HCT116 (cell line): ENCODE measurements around the gene ABTB2.

ENCODE experiments used
- EZH2 ChIP-seq: fragments of 200-600 bp; sonication (generic); IDR thresholded peaks from 2 replicates; pipeline ENCODE4 v1.6.1; 2017; ENCODE audit warnings: antibody characterized with exemption, mixed run types
- EZH2phosphoT487 ChIP-seq: fragments of 200-600 bp; IDR thresholded peaks from 2 replicates; pipeline ENCODE4 v1.6.1; 2018; ENCODE audit warnings: antibody characterized with exemption, borderline replicate concordance
- POLR2A ChIP-seq: IDR thresholded peaks from 2 replicates; pipeline ENCODE4 v1.7.0; 2011; ENCODE audit warnings: borderline replicate concordance; ENCODE audit not compliant: insufficient read depth, insufficient read length; ENCODE audit errors: extremely low read depth
- POLR2AphosphoS5 ChIP-seq: IDR thresholded peaks from 2 replicates; pipeline ENCODE4 v1.6.1; 2011; ENCODE audit warnings: mild to moderate bottlenecking, low read depth, low read length, moderate library complexity
- TF ChIP-seq, protein P1 (sequence below), 3 experiments: fragments of 200-600 bp in 1 of 3; sonication (generic) in 1 of 3; IDR thresholded peaks in 2 of 3; conservative IDR thresholded peaks in 1 of 3; 2 replicates each; pipeline ENCODE4 v1.5.1; 2012 to 2017; ENCODE audit warnings: low read depth in 2 of 3, low read length in 2 of 3, antibody characterized with exemption in 1 of 3, borderline replicate concordance in 1 of 3, control low read depth in 1 of 3, mild to moderate bottlenecking in 1 of 3, mixed read lengths in 1 of 3, mixed run types in 1 of 3, moderate library complexity in 1 of 3; ENCODE audit not compliant: insufficient read depth in 1 of 3

DNA sequence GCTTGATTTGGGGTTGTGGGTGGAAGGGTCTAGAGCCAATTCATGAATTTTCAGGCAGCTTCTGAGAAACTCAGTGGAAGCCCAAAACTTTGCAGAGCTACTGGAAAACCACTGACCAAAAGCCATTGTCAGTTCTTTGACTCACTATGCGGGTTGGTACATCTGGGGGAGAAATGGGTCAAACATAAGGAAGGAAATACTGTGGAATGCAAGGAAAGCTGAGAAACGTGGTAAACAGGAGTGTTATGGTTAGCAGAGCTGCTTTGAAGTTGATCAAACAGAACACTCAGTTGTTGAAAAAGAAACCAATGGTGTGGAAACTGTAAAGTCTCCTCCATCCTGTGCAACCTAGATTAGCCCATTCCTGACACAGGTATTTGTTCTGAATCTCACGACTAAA is 6.3 kb upstream of the ABTB2 start:
- TF ChIP-seq, protein P1, sequence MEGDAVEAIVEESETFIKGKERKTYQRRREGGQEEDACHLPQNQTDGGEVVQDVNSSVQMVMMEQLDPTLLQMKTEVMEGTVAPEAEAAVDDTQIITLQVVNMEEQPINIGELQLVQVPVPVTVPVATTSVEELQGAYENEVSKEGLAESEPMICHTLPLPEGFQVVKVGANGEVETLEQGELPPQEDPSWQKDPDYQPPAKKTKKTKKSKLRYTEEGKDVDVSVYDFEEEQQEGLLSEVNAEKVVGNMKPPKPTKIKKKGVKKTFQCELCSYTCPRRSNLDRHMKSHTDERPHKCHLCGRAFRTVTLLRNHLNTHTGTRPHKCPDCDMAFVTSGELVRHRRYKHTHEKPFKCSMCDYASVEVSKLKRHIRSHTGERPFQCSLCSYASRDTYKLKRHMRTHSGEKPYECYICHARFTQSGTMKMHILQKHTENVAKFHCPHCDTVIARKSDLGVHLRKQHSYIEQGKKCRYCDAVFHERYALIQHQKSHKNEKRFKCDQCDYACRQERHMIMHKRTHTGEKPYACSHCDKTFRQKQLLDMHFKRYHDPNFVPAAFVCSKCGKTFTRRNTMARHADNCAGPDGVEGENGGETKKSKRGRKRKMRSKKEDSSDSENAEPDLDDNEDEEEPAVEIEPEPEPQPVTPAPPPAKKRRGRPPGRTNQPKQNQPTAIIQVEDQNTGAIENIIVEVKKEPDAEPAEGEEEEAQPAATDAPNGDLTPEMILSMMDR (IDR thresholded peaks at IDR 0.05 in 2 of 3, conservative IDR thresholded peaks at IDR 0.05 in 1 of 3; ENCODE audit: borderline replicate concordance in 1 of 3, insufficient read depth in 1 of 3, low read depth in 2 of 3, low read length in 2 of 3), result no peak
- no peak for TF ChIP-seq POLR2AphosphoS5
- TF ChIP-seq EZH2, result no peak
- TF ChIP-seq EZH2phosphoT487, result no peak
- no peak for TF ChIP-seq POLR2A
